T-cell (primary cell): ENCODE results near the gene SEMA4F. TPM values are rescaled to one million over a fixed set of nuclear protein-coding genes. Genes with fewer than 3 reads are reported as not detected.
A peak's percentile ranks its signal among the peaks of the same experiment; 100 is the strongest.

Source experiments
- ATAC-seq, 4 experiments: fragments of 200-7000 bp in 3 of 4; fragments of 150-1000 bp in 1 of 4; cut with Tn5 transposase; replicated peaks in 1 of 4; 1 replicate in 3 of 4; 2 replicates in 1 of 4; pipeline ENCODE4 v1.10.0; 2021; ENCODE audit warnings: moderate library complexity in 3 of 4, mild to moderate bottlenecking in 2 of 4, moderate number of reproducible peaks in 1 of 4
- CTCF ChIA-PET, 2 donors: fragments of 300-600 bp; sonication (Branson Sonifier 250); formaldehyde crosslinking; loops; one replicate each; lab custom pipeline; 2022; ENCODE audit warnings: antibody characterized with exemption in 2 of 2; lab: Charles Lee
- POLR2A ChIA-PET, 2 donors: fragments of 300-600 bp; sonication (Branson Sonifier 250); formaldehyde crosslinking; loops; one replicate each; lab custom pipeline; 2022; ENCODE audit warnings: antibody characterized with exemption in 2 of 2; lab: Charles Lee
- DNase-seq, 35 experiments: peaks; one replicate each; pipeline versions ENCODE4 v3.0.0 to v3.0.0-alpha.2; 2013 to 2023
- H3K27ac ChIP-seq: one replicate; pipeline ENCODE4 v1.5.1; 2013; ENCODE audit warnings: low read length
- H3K27me3 ChIP-seq, 2 experiments: replicated peaks in 1 of 2; 1 replicate in 1 of 2; 2 replicates in 1 of 2; pipeline versions ENCODE4 v1.6.1 to v1.7.0; 2013; ENCODE audit warnings: low read length in 1 of 2, mixed read lengths in 1 of 2; ENCODE audit not compliant: control insufficient read depth in 2 of 2, insufficient read depth in 2 of 2; ENCODE audit errors: extremely low read depth in 1 of 2
- H3K36me3 ChIP-seq, 2 donors: 1 replicate in 1 of 2; 2 replicates in 1 of 2; pipeline versions ENCODE4 v1.6.1 to v1.7.0; 2013; ENCODE audit warnings: low read length in 1 of 2; ENCODE audit not compliant: control insufficient read depth in 2 of 2, insufficient read depth in 1 of 2; ENCODE audit errors: extremely low read depth in 1 of 2
- H3K4me1 ChIP-seq, 2 experiments: 1 replicate in 1 of 2; 2 replicates in 1 of 2; pipeline versions ENCODE4 v1.6.1 to v1.7.0; 2013; ENCODE audit warnings: low read length in 2 of 2, mixed read lengths in 1 of 2; ENCODE audit not compliant: insufficient read depth in 2 of 2, control insufficient read depth in 1 of 2; ENCODE audit errors: extremely low read depth in 1 of 2
- H3K4me3 ChIP-seq, 2 donors: 1 replicate in 1 of 2; 2 replicates in 1 of 2; pipeline versions ENCODE4 v1.5.1 to v1.7.0; 2013; ENCODE audit warnings: mild to moderate bottlenecking in 2 of 2, low read length in 1 of 2, moderate library complexity in 1 of 2; ENCODE audit not compliant: control insufficient read depth in 1 of 2; ENCODE audit errors: extremely low read depth in 1 of 2
- H3K9me3 ChIP-seq: 2 replicates; pipeline ENCODE4 v1.7.0; 2013
- H3K27ac Mint-ChIP-seq, 2 donors: one replicate each; pipeline ENCODE4 v1.8.0; 2020 to 2021; ENCODE audit warnings: mild to moderate bottlenecking in 2 of 2, mixed read lengths in 2 of 2
- H3K27me3 Mint-ChIP-seq, 2 donors: one replicate each; pipeline ENCODE4 v1.8.0; 2021 to 2022; ENCODE audit warnings: mixed read lengths in 2 of 2
- H3K36me3 Mint-ChIP-seq: one replicate; pipeline ENCODE4 v1.8.0; 2021; ENCODE audit warnings: mixed read lengths
- H3K4me1 Mint-ChIP-seq, 3 donors: one replicate each; pipeline ENCODE4 v1.8.0; 2020 to 2022; ENCODE audit warnings: mixed read lengths in 3 of 3, mild to moderate bottlenecking in 1 of 3
- H3K4me3 Mint-ChIP-seq, 3 donors: one replicate each; pipeline ENCODE4 v1.8.0; 2020 to 2022; ENCODE audit warnings: mild to moderate bottlenecking in 3 of 3, mixed read lengths in 3 of 3, moderate library complexity in 3 of 3
- H3K9me3 Mint-ChIP-seq, 3 donors: one replicate each; pipeline ENCODE4 v1.8.0; 2020 to 2022; ENCODE audit warnings: mixed read lengths in 3 of 3
- WGBS: methylation state at CpG from one replicate; pipeline ENCODE4 v1.1.5; 2013; ENCODE audit warnings: missing lambda C conversion rate; ENCODE audit not compliant: insufficient coverage; 5-methylcytosine and 5-hydroxymethylcytosine counted together
- total RNA-seq, 35 experiments: library from RNA in 6 of 35; stranded (reverse) in 6 of 35; fragments of 120-200 nt in 1 of 35; gene quantifications; one replicate each; pipeline versions ENCODE4 v1.2.1 to v1.2.4 and lab custom pipeline; 2013 to 2026

The SEMA4F gene
- total RNA-seq, 5 donors from 2014 or later (not counting 1 experiment from before 2014, with no cell fraction given) = 12.2 to 24.9 (median 18.6) TPM

DNA sequence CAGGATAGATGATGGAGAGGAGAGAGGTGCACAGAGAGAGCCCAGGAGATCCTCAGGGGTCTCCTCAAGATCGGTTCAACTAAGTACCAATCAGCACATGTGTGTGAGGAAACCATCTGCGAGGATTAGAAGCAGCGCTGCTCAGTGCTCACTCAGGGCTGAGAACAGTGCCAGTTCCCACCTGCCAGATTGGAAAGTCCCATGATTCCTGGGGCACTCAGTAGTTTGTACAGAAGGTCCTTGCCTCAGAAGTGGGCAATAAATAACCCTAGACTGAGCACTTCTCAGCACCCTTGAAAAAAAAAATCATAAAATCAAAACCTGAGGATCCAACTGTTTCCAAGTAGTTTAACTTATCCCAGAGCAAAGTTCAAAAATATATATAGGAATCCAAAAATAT is 53.8 kb downstream of the SEMA4F start:
- Histone ChIP-seq H3K36me3 (no peaks in the 10 kb centered on the region), H3K9me3 (no peaks in the 10 kb centered on the region), H3K4me1 (no peaks in the 10 kb centered on the region), H3K4me3 (no peak overlapping the region), H3K27me3 (no peaks in the 10 kb centered on the region), H3K27ac (no peak overlapping the region)
- peaks cover 0 to 4% (median 0%) of the 10 kb centered on the region in 3 donors for H3K9me3 Mint-ChIP-seq
- ChIA-PET POLR2A (no interaction called here), CTCF (no interaction called here)
- H3K27me3 Mint-ChIP-seq = no peaks in the 10 kb centered on the region
- no peaks in the 10 kb centered on the region for H3K4me1 Mint-ChIP-seq
- no peak overlapping the region for H3K4me3 Mint-ChIP-seq
- no peak overlapping the region for H3K27ac Mint-ChIP-seq
- ATAC-seq = no peak
- DNase-seq = no peak
- WGBS = 100% methylated on average over 3 of the region's 3 CpGs
- H3K36me3 Mint-ChIP-seq = peaks cover 21% of the 10 kb centered on the region

GRCh38 chr2:74708296-74708695 is 54.2 kb downstream of the SEMA4F start:
- Histone ChIP-seq H3K36me3 (no peaks in the 10 kb centered on the region), H3K9me3 (no peaks in the 10 kb centered on the region), H3K27me3 (no peaks in the 10 kb centered on the region), H3K27ac (no peak overlapping the region), H3K4me1 (no peaks in the 10 kb centered on the region), H3K4me3 (no peak overlapping the region)
- Mint-ChIP-seq H3K27me3 (no peaks in the 10 kb centered on the region), H3K36me3 (peaks cover 18% of the 10 kb centered on the region), H3K27ac (no peak overlapping the region), H3K4me3 (no peak overlapping the region), H3K9me3 (peaks cover 0 to 4% (median 0%) of the 10 kb centered on the region in 3 donors), H3K4me1 (no peaks in the 10 kb centered on the region)
- ChIA-PET CTCF (no interaction called here), POLR2A (interaction anchor here in 1 of 2 donors (0.8 kb wide), 1 partner anchor 14 kb away, joined by 3 read pairs; no protein-coding TSS in a partner anchor)
- DNase-seq (no peak), ATAC-seq (no peak)

DNA sequence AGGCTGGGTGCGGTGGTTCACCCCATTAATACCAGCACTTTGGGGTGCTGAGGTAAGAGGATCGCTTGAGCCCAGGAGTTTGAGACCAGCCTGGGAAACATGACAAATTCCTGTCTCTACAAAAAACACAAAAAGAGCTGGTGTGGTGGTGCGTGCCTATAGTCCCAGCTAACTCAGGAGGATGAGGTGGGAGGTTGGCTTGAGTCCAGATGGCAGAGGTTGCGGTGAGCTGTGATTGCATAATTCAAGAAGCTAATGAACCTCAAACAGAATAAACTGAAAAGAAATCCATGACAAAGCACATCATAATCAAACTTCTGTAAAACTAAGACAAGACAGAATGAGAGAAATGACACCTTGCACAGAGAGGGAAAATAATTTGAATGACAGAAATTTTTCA is 54.8 kb downstream of the SEMA4F start:
- ATAC-seq (no peak), DNase-seq (no peak)
- H3K4me3 ChIP-seq = no peak overlapping the region
- no peaks in the 10 kb centered on the region for H3K4me1 Mint-ChIP-seq
- peaks cover 0 to 4% (median 0%) of the 10 kb centered on the region in 3 donors for H3K9me3 Mint-ChIP-seq
- H3K36me3 ChIP-seq = no peaks in the 10 kb centered on the region
- H3K4me1 ChIP-seq = no peaks in the 10 kb centered on the region
- ChIA-PET CTCF (no interaction called here), POLR2A (interaction anchor here in 1 of 2 donors (0.8 kb wide), 1 partner anchor 14 kb away, joined by 3 read pairs; no protein-coding TSS in a partner anchor)
- no peak overlapping the region for H3K4me3 Mint-ChIP-seq
- H3K9me3 ChIP-seq = no peaks in the 10 kb centered on the region
- H3K27ac ChIP-seq = no peak overlapping the region
- no peak overlapping the region for H3K27ac Mint-ChIP-seq
- no peaks in the 10 kb centered on the region for H3K27me3 Mint-ChIP-seq
- no peaks in the 10 kb centered on the region for H3K27me3 ChIP-seq
- no CpG with 5 or more reads among the region's 4 CpGs for WGBS
- H3K36me3 Mint-ChIP-seq = peaks cover 18% of the 10 kb centered on the region

DNA sequence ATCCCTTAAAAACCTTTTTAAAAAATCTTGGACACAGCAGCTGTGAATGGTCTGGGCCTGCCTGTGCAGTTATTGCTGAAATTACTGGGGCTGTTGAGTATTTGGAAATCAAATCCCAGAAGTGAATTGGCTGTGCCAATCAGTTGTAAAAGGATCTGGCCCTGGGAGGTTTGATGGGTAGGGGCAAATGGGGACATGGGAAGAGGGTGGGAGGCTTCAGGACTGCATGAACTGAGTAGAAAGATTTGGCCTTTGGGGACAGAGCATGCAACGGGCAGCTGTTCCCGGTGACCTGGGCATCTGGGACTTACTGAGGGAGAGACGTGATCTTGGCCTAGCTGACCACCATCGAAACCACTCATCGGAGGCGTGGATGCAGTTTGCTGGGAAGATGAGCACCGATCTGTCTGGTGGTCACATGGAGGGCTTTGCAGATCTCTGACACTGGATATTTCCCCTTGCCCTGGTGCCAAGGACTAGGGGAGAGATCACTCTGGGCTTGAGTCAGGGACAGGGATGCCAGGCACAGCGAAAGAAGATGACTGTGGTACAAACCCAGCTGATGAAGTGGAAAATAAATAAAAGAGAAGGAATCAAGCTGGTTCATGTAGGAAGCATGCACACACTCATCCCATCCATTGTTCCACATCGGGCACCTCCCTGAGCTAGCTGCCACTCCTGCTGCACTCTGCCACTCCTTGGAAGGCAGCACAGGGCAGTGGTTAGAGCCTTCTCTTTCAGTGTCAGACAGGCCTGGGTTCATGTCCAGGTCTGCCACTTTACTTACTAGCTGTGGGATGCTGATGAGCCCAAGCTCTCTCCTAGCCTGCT is 58.4 kb downstream of the SEMA4F start:
- Mint-ChIP-seq H3K4me1 (peaks cover 7 to 11% (median 8%) of the 10 kb centered on the region in 3 donors), H3K36me3 (peaks cover 6% of the 10 kb centered on the region), H3K27me3 (peaks cover 3 to 8% of the 10 kb centered on the region in 2 donors), H3K9me3 (peaks cover 0 to 4% (median 0%) of the 10 kb centered on the region in 3 donors), H3K27ac (no peak overlapping the region), H3K4me3 (no peak overlapping the region)
- Histone ChIP-seq H3K27me3 (peaks cover 0 to 9% of the 10 kb centered on the region in 2 experiments), H3K4me3 (no peak overlapping the region), H3K27ac (no peak overlapping the region), H3K36me3 (no peaks in the 10 kb centered on the region), H3K4me1 (peaks cover 0 to 5% of the 10 kb centered on the region in 2 experiments), H3K9me3 (no peaks in the 10 kb centered on the region)
- no peak for DNase-seq
- WGBS = 82% methylated on average over 7 of the region's 9 CpGs
- CTCF ChIA-PET = interaction anchor here (0.7 to 6.4 kb wide), 5 partner anchors 24 to 164 kb away, joined by 3 to 46 read pairs (median 4); no protein-coding TSS in a partner anchor
- POLR2A ChIA-PET = no interaction called here
- ATAC-seq = no peak

DNA sequence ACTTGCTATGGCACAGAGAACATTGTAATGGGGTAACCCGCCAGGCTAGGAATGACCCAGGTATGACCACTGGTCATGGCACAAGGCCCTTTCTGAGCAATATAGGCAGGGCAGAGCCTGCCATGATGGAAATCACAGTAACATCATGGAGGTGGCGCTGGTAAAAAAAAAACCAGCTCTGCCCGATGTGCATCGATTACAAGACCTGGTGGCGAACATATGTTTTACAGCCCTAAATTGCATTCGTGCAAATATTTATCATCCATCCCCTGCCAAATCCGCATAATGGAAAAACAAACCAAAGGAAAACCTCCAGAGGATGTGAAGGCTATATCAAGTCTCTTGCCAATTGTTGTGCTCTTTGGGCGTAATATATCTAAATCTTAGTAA is 60.6 kb downstream of the SEMA4F start:
- Mint-ChIP-seq H3K4me1 (peaks cover 7 to 11% (median 8%) of the 10 kb centered on the region in 3 donors), H3K36me3 (no peaks in the 10 kb centered on the region), H3K9me3 (no peaks in the 10 kb centered on the region), H3K27ac (no peak overlapping the region), H3K27me3 (peaks cover 3 to 8% of the 10 kb centered on the region in 2 donors), H3K4me3 (peak overlapping the region; percentile 77 to 86 (median 81))
- ATAC-seq (no peak), DNase-seq (peak in 1 of 35 experiments; percentile 5)
- Histone ChIP-seq H3K9me3 (no peaks in the 10 kb centered on the region), H3K27me3 (peaks cover 2 to 12% of the 10 kb centered on the region in 2 experiments), H3K4me3 (peak overlapping the region; percentile 43 to 79), H3K4me1 (peaks cover 0 to 5% of the 10 kb centered on the region in 2 experiments), H3K36me3 (no peaks in the 10 kb centered on the region), H3K27ac (no peak overlapping the region)
- ChIA-PET POLR2A (no interaction called here), CTCF (interaction anchor here (0.9 to 6.4 kb wide), 7 partner anchors 24 to 162 kb away, joined by 3 to 46 read pairs (median 4); no protein-coding TSS in a partner anchor)
- WGBS = 73% methylated on average over 3 of the region's 8 CpGs

- Mint-ChIP-seq H3K4me3 (peak overlapping the region; percentile 77 to 86 (median 81)), H3K27me3 (peaks cover 3 to 10% of the 10 kb centered on the region in 2 donors), H3K36me3 (no peaks in the 10 kb centered on the region), H3K9me3 (no peaks in the 10 kb centered on the region), H3K27ac (no peak overlapping the region), H3K4me1 (peaks cover 7 to 11% (median 8%) of the 10 kb centered on the region in 3 donors)
- peaks cover 2 to 14% of the 10 kb centered on the region in 2 experiments for H3K27me3 ChIP-seq
- ATAC-seq (peak; percentile 88 to 92 (median 91)), DNase-seq (peak; percentile 49 to 85 (median 74))
- H3K36me3 ChIP-seq = no peaks in the 10 kb centered on the region
- no peaks in the 10 kb centered on the region for H3K9me3 ChIP-seq
- H3K4me3 ChIP-seq = peak overlapping the region; percentile 43 to 79
- ChIA-PET POLR2A (interaction anchor here in 1 of 2 donors (0.6 kb wide), 1 partner anchor 323 kb away, joined by 3 read pairs; no protein-coding TSS in a partner anchor), CTCF (interaction anchor here (0.6 to 6.4 kb wide), 7 partner anchors 17 to 897 kb away, joined by 3 to 46 read pairs (median 4); no protein-coding TSS in a partner anchor)
- WGBS = under 1% methylated on average over 47 of the region's 56 CpGs
- H3K27ac ChIP-seq = no peak overlapping the region
- H3K4me1 ChIP-seq = peaks cover 0 to 5% of the 10 kb centered on the region in 2 experiments
These were observed 61.2 kb downstream of the SEMA4F start for GRCh38 chr2:74715081-74715791.
